ENCODE data around the gene NUP98. TPM values are rescaled to one million over a fixed set of nuclear protein-coding genes. Genes with fewer than 3 reads are reported as not detected.

The NUP98 gene
- total RNA-seq, 6 experiments from 2014 or later: 29.7 to 69.0 (median 34.3) TPM

DNA sequence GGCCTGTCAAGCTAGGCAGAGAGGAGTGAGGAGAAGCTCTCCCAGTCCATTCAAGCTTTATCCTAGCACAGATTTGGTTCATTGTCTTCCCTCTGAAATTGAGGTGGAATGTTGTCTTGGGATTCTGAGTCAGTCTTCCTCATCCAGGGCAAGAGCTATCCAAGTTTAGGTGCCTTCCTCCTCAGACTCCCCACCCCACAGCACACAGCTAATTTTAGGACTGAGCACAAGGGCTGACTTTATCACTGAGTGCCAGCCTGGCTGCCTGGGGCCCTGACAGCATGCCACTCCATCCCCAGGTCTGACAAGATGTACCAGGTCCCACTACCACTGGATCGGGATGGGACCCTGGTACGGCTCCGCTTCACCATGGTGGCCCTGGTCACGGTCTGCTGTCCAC is 13.6 kb upstream of the NUP98 start:
- no peak overlapping the region for H3K4me3 ChIP-seq
- H3K4me1 ChIP-seq: peaks cover 0 to 11% (median 2%) of the 10 kb centered on the region in 4 donors
- TF ChIP-seq, protein P1, sequence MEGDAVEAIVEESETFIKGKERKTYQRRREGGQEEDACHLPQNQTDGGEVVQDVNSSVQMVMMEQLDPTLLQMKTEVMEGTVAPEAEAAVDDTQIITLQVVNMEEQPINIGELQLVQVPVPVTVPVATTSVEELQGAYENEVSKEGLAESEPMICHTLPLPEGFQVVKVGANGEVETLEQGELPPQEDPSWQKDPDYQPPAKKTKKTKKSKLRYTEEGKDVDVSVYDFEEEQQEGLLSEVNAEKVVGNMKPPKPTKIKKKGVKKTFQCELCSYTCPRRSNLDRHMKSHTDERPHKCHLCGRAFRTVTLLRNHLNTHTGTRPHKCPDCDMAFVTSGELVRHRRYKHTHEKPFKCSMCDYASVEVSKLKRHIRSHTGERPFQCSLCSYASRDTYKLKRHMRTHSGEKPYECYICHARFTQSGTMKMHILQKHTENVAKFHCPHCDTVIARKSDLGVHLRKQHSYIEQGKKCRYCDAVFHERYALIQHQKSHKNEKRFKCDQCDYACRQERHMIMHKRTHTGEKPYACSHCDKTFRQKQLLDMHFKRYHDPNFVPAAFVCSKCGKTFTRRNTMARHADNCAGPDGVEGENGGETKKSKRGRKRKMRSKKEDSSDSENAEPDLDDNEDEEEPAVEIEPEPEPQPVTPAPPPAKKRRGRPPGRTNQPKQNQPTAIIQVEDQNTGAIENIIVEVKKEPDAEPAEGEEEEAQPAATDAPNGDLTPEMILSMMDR (IDR thresholded peaks at IDR 0.05): no peak
- TF ChIP-seq POLR2A (IDR thresholded peaks at IDR 0.05): no peak
- DNase-seq (no peak), ATAC-seq (no peak)
- WGBS (ENCODE audit: insufficient coverage, low coverage, low lambda C conversion rate, missing lambda C conversion rate): 83% methylated on average over 1 of the region's 4 CpGs
- no peak overlapping the region for H3K27ac ChIP-seq
- intact Hi-C loops (cut with DNase I): no loop called here
- no peaks in the 10 kb centered on the region for H3K9me3 ChIP-seq
- H3K36me3 ChIP-seq: no peaks in the 10 kb centered on the region
- H3K27me3 ChIP-seq: no peaks in the 10 kb centered on the region

GRCh38 chr11:3810446-3810845 is 13.1 kb upstream of the NUP98 start:
- Histone ChIP-seq H3K9me3 (no peaks in the 10 kb centered on the region), H3K4me3 (no peak overlapping the region), H3K27me3 (no peaks in the 10 kb centered on the region), H3K36me3 (no peaks in the 10 kb centered on the region), H3K4me1 (peaks cover 0 to 11% (median 2%) of the 10 kb centered on the region in 4 donors), H3K27ac (no peak overlapping the region)
- ATAC-seq (no peak), DNase-seq (no peak)
- WGBS (ENCODE audit: insufficient coverage, low coverage, low lambda C conversion rate, missing lambda C conversion rate): 100% methylated on average over 1 of the region's 3 CpGs
- TF ChIP-seq, protein P1 (IDR thresholded peaks at IDR 0.05): no peak
- TF ChIP-seq POLR2A (IDR thresholded peaks at IDR 0.05): no peak
- intact Hi-C loops (cut with DNase I): no loop called here

- intact Hi-C loops (cut with DNase I): no loop called here
- Histone ChIP-seq H3K36me3 (no peaks in the 10 kb centered on the region), H3K4me3 (no peak overlapping the region), H3K27me3 (no peaks in the 10 kb centered on the region), H3K4me1 (peaks cover 0 to 11% (median 2%) of the 10 kb centered on the region in 4 donors), H3K27ac (no peak overlapping the region), H3K9me3 (no peaks in the 10 kb centered on the region)
- DNase-seq (no peak), ATAC-seq (no peak)
- TF ChIP-seq POLR2A (IDR thresholded peaks at IDR 0.05): no peak
- TF ChIP-seq, protein P1 (IDR thresholded peaks at IDR 0.05): no peak
- WGBS (ENCODE audit: insufficient coverage, low coverage, low lambda C conversion rate, missing lambda C conversion rate): 86% methylated on average over 1 of the region's 1 CpG
Measured at GRCh38 chr11:3809624-3809928, 12.2 kb upstream of the NUP98 start.

GRCh38 chr11:3808861-3809623 is 11.7 kb upstream of the NUP98 start:
- Histone ChIP-seq H3K36me3 (no peaks in the 10 kb centered on the region), H3K27me3 (no peaks in the 10 kb centered on the region), H3K4me3 (peak overlapping the region; percentile 79 to 91 (median 85)), H3K9me3 (no peaks in the 10 kb centered on the region), H3K4me1 (peaks cover 0 to 11% (median 2%) of the 10 kb centered on the region in 4 donors), H3K27ac (peak overlapping the region; percentile 41 to 65 (median 60))
- WGBS (ENCODE audit: insufficient coverage, low coverage, low lambda C conversion rate, missing lambda C conversion rate): 3% methylated on average over 3 of the region's 5 CpGs
- peak in 1 of 3 donors; percentile 70 for DNase-seq
- intact Hi-C loops (cut with DNase I): no loop called here
- peak; percentile 83 to 90 (median 88) for ATAC-seq
- TF ChIP-seq, protein P1 (IDR thresholded peaks at IDR 0.05): peak; percentile 38 to 61 (median 59)
- no peak for TF ChIP-seq POLR2A (IDR thresholded peaks at IDR 0.05)

All from right lobe of liver (tissue), 6 donors.